Astrocyte (in vitro differentiated cells and primary cell): Measurements from ENCODE around the gene MUS81.

ENCODE experiments used
- CTCF ChIP-seq: IDR thresholded peaks from 2 replicates; pipeline ENCODE4 v1.5.1; 2011; ENCODE audit warnings: low read depth, mild to moderate bottlenecking, inconsistent platforms, low read length, moderate library complexity; ENCODE audit not compliant: insufficient read depth
- EZH2 ChIP-seq: IDR thresholded peaks from 2 replicates; pipeline ENCODE4 v1.6.1; 2012; ENCODE audit warnings: mild to moderate bottlenecking, low read length, inconsistent platforms; ENCODE audit not compliant: insufficient read depth

GRCh38 chr11:65833297-65834030 is 26.8 kb upstream of the MUS81 start, which contains the start of gene SNX32:
- TF ChIP-seq CTCF (no peak), EZH2 (no peak)
